GM19351 (cell line): ENCODE measurements around the gene ITPA.
A peak's percentile ranks its signal among the peaks of the same experiment; 100 is the strongest.

Experiments used
- ATAC-seq: cut with Tn5 transposase; IDR thresholded peaks from one replicate; pipeline ENCODE4 v1.9.1; 2021; ENCODE audit warnings: mild to moderate bottlenecking, moderate library complexity; ENCODE audit not compliant: unreplicated experiment

Gene ITPA

GRCh38 chr20:3226864-3227263 is 17.6 kb downstream of the ITPA start:
- no peak for ATAC-seq

- no peak for ATAC-seq
Measured at GRCh38 chr20:3227506-3227905, 18.2 kb downstream of the ITPA start.

- no peak for ATAC-seq
Measured at GRCh38 chr20:3227936-3228749, 18.8 kb downstream of the ITPA start.

GRCh38 chr20:3228750-3229032 is 19.4 kb downstream of the ITPA start:
- ATAC-seq: no peak

- ATAC-seq: no peak
Measured at GRCh38 chr20:3229158-3229557, 19.9 kb downstream of the ITPA start.

GRCh38 chr20:3229798-3230197 is 20.5 kb downstream of the ITPA start:
- ATAC-seq: no peak

GRCh38 chr20:3231116-3231515 is 21.8 kb downstream of the ITPA start:
- ATAC-seq: no peak

GRCh38 chr20:3231889-3232588 is 22.7 kb downstream of the ITPA start:
- ATAC-seq: no peak

- no peak for ATAC-seq
Measured at GRCh38 chr20:3233131-3233990, 24.1 kb downstream of the ITPA start.

- no peak for ATAC-seq
Measured at GRCh38 chr20:3233991-3234498, 24.7 kb downstream of the ITPA start.

GRCh38 chr20:3235666-3236324 is 26.5 kb downstream of the ITPA start:
- ATAC-seq: no peak

GRCh38 chr20:3237011-3237957 is 28.0 kb downstream of the ITPA start:
- no peak for ATAC-seq

GRCh38 chr20:3237958-3238615 is 28.8 kb downstream of the ITPA start:
- peak; percentile 17 for ATAC-seq

GRCh38 chr20:3238616-3239025 is 29.3 kb downstream of the ITPA start:
- peak; percentile 54 for ATAC-seq

- peak; percentile 57 for ATAC-seq
Measured at GRCh38 chr20:3239026-3239866, 29.9 kb downstream of the ITPA start, which contains the start of gene SLC4A11. TSS of gene SLC4A11 (minus strand) at chr20:3239190. CDS start at chr20:3239137, 53 bp downstream.

GRCh38 chr20:3239867-3240775 is 30.8 kb downstream of the ITPA start:
- ATAC-seq: no peak

- no peak for ATAC-seq
Measured at GRCh38 chr20:3240776-3241363, 31.6 kb downstream of the ITPA start.
